IPS DF 4.7 (cell line): ENCODE measurements around the gene LRRC51.

Experiments used
- DNase-seq: peaks from one replicate; pipeline ENCODE4 v3.0.0-alpha.2; 2013; ENCODE audit warnings: low spot score; ENCODE audit errors: extremely low read depth

LRRC51 gene, protein sequence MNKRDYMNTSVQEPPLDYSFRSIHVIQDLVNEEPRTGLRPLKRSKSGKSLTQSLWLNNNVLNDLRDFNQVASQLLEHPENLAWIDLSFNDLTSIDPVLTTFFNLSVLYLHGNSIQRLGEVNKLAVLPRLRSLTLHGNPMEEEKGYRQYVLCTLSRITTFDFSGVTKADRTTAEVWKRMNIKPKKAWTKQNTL

DNA sequence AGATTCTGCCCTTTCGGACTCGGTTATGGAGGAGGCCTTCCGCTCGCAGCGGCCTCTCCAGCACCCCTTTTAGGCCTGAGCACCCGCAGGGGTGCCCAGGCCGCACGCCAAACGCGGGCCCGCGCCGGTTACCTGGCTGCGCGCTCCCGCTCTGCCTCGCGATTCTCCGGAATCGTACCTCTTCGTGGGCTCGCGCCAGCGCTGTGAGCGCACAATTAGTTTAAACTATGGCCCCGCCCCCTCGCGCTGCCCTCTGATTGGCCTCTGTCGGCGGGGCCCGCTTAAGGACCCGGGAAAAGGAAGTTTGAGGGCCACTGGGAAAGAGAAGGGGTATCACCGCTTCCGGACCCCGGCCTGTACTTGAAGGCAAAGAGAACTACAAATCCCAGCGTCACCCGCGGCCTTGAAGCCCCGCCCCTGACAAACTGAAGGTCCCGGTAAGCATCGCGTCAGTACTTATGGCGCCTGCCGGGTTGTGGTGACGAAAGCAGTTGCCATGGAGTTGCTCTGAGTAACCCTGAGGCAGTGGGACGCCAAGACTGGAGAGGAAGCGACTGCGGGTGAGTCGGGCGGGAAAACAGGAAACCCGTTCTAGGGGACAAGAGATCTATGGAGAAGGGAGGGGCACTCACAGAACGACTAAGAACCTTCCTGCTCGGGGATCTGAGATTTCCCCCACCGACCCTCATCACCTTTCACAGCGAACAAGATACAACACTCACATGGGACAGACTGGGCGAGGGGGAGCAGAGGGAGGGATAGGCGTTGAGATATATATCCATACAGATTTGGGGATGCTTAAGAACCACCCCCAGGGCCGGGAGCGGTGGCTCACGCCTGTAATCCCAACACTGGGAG, at the start of gene LRRC51, which contains the start of gene NUMA1:
LRRC51 (plus strand) TSS at position 525 of the 858 bp plus-strand sequence. CDS start 8,234 bp downstream, outside the sequence.
NUMA1 (minus strand) TSS at position 217 of the 858 bp plus-strand sequence. CDS start 44,599 bp downstream, outside the sequence.
- peak; percentile 99 for DNase-seq

DNA sequence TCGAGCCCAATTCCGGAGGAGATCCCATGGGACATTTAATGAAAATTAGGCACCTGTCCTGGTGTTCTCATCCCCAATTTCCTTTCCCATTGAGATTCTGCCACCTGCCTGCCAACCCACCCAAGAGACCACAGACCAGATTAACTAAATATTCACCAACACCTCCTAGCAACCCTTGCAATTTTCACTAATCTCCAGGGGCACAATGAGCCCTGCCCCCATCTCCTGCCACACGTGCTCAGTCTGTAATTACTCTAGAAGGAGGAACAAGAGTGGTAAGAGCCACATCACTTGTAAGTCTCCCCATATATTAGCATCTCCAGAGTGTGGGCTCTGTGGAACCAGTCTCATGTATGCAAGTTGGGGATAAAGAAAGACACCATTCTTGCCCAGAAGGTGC, 44.0 kb upstream of the LRRC51 start:
- DNase-seq = no peak

DNA sequence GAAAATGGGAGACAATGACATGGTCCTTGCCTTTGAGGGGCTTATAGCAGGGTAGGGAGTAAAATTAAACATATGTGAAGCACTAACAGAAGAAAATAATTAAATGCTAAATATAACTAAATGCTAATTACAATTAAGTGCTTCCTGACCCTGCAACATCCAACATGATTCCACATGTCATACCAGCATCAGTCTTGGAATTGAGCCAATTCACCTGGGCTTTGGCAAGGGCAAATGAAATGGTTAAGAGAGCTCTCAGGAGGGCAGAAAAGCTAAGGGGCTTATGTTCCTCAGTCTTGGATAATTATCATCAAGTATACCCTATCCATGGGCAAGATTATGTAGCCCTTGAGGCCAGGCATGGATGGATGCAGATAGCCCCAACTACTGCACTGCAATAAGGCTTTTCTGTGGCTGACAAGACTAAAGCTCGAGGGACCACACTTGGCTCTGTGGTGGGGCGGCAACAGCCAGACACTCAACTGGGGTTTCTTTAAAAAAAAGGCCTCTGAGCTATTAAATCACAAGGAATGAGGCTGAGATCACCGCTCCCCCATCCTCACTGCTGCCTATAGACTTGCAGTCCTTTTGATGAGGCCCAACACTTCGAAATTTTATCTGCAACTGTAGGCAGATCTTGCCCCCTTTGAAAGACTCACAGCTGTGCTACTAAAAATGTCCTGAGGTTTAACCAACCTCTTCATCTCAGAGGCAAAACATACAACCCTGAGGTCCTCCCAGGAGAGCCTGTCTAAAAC, 42.9 kb upstream of the LRRC51 start:
- no peak for DNase-seq

DNA sequence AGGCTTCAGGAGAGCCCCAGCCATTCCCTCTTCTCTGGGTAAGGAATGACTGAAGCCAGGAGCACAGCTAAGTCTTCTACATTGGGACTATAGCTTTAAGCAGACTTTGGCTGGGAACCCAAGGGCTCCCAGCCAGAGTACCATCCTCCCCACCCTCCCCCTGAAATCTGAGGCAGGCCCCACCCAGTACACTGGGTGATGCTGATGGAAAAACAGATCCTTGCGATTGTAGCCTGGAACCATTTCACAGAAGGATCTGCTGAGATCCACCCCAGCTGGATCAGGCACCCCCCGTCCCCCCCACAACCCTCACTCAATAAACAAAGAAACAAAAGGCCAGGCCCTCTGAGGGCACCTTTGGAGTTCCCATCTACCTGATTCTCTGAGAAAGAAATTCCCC, 42.2 kb upstream of the LRRC51 start:
- DNase-seq = no peak

DNA sequence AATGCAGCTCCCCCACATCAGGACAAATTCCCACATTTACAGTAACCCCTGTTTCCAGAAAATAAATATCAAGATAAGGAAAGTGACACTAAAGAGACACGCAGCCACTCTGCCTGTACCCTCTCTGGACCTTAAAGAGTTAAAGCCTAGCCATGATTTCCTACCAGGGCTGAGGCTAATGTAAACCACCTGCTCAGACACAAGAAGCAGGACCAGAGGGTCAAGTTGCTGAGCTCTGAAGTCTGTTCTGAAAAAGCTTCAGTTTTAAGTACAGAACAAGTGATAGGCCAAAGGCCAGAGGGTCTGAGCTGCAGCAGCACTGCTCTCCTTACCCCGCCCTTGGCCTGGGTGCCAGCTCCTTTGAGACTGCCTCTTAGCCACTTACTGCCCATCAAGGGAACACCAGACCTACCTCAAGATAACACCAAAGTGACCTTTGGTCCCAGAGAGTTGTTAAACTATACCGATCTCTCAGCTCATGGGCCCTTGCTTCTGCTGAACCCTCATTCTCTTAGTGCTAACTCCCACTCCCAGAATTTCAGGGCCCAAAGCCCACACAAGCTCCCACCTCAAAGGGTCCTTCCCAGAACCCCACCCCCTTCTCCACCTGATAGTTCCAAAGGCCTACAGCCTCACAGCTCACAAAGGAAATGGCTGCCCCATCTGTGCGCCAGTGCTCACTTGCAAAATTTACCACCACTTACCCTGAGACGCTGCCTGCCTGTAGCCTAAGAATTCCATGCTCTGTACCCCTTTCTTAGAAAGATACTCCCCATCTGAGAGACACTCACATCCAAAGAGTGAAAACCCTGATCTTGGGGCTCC, 41.4 kb upstream of the LRRC51 start:
- DNase-seq = no peak

DNA sequence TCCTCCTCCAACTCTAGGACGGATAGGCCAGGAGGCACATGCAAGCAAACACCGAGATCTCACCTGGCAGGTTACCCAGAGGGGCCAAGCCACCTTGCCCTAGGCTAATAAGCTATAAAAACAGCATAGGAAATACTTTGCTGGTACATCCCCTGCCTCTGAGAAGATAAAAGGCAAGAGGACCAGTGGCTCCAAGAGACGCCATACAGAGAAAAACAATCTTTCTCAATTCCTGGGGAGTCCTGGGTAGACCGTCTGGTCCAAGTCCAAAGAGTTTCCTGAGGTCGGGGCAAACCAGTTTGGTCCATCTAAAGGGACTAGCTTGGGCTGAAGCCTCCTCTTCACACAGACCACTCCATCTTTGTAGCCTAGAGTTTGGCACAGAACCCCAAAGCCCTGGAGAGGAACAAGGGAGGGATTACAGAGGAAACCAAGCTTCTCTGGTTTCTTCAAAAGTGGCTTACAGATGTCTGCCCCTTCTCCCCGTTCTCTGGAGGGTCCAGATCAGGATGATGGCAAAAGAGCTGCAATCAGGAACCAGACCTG, 40.7 kb upstream of the LRRC51 start:
- DNase-seq = no peak

DNA sequence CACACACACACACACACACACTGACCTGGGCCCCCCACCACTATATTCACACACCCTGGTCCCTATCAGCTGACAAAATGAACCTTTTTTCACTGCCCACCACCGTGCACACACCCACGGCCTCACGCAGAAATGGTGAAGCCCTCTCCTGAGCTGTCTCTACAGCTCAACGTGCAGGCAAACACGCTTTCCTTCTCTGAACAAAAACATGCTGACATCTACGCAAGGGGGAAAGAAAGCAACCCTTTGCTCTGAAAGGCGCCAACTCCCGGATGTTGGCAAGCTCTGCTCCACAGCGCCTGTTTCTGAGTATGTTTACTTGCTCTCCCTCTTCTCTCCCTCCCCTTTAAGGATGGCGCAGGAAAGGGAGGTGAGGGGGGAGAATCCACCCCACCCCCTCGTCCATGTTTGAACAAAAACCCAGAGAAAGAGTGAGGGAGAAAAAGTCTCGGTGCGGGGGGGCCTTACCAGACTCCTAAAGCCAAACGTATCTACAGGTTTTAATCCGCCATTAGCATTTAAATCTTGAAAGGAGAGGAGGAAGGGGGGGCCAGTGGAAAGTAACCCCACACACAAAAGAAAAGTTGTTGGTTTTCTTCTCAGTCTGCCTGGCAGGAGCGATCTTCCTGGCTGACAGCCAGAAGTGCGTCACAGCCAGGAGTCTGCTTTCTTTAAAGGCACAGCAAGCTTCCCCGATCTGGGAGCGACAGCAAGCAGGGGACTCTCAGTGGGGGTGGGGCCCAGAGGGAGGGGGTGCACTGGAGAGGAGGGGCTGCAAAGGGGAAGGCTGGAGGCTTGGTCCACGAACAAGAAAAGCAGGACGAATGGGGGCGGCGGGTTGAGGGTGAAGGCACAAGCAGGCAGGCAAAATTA, 39.9 kb upstream of the LRRC51 start:
- DNase-seq = no peak

DNA sequence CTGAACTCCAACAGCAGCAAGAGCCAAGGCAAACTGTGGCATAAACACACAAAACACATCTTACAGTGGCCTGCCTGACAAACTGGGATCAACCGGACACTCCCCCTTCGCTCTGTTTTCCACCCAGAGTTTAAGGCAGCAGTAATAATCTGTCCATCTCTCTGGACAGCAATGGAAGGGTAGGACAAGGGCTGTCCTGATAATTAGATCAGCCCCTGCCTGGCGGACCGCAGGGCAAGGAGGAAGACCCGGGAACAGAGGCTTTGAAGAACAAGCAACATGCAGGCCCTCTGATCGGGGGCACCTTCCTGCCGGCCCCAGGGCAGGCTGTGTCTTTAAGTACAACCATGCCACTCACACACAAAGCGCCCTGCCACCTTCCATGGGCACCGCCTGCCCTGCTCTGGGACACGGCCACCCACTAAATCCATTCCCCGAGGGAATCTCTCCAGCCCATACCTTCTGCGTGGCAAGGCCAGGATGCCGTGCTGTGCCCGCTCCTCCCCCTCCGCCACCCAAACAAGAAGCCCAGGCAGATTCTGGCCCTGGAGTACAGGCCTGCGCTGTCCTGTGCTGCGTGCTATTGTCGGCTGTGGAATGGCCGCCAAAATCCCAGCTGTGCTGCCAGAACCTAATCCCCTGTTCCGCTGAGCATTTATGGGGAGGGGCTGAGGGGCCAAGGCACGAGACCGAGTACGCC, 39.1 kb upstream of the LRRC51 start:
- no peak for DNase-seq

DNA sequence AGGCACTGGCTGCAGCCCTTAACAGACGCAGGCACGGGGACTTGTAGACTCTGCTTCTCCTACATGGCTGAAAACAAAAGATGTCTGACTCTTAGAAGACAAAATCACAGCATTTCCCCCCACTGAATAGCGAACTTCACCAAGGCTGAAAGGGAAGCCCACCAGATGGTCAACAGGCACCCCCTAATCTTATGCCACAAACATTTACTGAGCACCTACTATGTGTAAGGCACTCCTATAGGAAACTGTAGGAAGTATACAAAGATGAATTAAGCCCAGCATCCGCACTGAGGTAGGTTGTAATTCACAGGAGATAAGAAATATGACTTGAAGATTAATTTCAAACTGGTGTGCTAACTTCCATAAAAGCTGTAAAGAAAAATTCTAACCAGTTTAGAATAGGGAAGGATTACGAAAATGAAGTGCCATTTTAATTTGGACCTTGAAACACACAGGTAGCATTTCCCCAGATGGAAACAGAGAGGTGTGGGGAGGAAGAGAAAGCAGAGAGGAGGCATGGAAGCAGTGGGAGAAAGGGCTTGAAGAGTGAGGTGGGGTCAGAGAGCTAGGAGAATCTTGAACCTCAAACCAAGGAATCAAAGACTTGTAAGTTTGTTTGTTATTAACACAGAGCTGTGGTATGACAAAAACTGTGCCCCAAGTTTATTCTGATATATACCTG, 38.4 kb upstream of the LRRC51 start:
- no peak for DNase-seq

DNA sequence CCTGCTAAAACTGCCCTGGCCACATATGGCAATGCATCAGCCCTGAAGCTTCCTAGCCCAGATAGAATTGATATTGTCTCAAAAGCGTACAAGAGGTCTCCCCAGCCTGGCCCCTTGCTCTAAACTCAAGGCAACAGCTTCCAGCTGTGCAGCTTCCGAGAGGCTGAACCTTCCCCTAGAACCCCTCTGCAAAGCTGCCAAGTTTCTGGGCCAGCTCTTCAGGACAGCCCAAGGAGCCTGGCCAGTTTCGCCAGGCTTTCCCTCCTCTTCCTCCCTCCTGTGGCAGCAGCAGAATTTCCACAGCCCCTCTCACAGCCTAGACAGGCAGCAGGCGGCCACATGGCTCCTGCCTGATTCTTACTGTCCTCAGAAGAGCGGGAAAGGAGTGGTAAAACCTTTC, 34.8 kb upstream of the LRRC51 start:
- DNase-seq = no peak

DNA sequence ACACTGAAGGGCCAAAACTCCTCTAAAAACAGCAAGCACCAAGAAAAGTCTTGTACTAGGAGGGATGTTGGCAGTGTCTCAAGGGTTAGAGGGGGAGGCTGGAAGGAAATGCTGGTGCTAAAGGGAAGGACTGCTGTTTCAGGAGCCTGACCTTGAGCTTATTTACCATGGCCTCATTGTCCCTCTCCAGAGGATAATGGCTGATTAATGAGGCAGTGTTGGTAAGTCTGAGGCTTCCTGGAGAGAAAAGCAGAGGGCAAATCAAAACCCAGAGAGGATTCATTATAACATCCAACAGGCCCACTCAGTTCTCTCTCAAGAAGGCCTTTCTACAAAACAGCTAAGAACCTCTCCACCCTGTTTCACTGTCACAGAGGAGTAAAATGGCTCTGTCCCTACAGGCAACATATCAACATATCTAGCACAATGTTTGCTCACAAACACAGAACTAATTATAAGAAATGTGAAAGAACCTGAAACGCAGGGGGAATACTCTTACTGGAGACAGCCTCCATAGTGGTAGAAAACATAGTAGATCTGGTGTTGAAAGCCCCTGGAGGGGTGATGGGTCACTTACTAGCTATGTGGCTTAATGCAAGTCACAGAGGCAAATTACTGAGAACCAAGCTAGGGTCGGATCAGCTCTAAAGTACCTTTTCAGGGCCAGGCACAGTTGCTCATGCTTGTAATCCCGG, 31.7 kb upstream of the LRRC51 start:
- no peak for DNase-seq

DNA sequence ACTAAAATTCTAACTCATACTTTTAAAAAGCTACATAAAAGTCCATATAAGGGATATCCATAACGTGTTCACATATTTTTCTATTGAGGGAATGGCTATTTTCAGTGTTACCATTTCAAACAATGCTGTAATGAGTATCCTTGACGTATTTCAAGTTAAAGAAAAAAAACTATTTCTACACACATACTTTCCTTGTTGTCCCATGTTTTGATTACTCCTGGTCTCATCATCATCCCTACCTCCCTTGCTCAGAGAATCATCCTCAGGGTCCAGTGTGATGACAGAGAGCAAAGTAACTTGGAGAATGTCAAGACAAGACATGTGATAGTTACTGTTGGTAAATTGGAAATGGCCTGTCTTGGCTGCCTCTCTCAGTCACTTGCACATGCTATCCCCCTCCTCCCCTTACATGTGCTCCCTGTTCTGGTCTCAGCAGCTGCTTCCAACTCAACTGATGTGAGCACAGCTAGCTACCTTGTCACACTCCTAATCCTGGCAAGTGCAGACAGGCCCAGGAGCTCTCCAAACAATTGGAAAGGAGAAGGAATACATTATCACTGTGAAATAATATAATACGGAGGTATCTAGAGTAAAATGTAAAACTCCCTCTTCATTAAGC, 22.1 kb upstream of the LRRC51 start:
- no peak for DNase-seq

DNA sequence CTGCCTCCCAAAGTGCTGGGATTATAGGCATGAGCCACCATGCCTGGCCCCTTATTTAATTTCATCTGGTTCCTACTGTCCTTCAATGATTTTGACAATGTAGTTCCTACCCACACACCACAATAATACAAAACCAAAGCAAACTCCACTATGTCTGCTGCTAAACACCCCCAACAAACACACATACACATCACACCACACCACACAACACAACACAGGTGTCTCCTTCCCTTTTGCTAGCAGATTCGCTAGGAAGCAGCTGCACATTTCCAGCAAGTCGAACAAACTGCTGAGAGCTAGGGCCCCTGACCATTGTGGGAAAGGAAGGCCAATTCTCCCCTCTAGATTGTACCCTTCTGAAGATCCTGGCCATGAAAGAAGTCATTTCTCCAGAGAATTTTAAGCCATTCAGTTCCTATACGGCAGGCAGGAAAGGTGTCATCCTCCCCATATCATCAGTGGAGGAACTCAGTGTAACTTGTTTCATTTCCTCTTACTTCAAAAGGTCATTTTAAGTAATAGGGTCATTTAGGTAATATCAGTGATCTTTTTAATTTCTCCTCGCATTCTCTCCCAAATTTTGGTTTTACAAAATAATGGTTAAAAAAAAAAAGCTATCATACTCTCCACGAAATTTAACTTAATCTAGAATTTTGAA, 18.8 kb upstream of the LRRC51 start:
- no peak for DNase-seq

DNA sequence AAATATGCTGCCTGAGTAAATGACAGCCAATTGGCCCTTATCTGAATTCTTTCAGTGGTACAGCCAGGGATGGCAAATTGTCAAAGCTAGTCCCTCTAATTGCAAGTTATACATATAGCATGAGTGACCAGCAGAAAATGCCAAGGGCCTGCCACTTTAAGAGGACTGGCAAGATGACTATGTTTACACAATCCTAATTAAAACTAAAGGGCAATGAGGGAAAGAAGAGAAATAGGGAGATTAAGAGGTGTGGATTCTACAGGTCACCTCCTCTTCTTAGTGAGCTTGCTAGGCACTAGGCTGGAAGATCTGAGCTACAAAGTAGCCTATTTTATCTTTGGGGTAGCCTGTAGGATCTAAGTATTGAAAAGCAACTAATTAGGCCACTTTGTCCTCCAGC, 13.8 kb upstream of the LRRC51 start:
- DNase-seq = no peak

DNA sequence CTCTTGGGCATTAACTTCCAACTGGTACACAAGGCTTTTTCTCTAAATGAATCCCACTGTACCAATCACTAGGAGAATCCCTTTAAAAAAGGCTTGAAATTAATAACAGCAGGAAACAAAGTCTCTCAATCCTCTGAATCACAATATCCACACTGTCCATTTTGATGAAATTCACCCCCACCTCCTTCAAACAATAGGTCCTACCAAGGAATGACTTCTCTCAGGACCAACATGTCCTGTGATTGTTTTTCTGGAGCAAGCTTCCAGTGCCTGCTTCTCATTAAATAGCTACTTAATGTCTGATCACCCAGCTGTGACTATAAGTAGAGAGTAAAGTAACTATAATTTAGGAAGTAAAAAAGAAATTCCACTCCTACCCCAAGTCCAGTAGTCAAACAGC, 13.4 kb upstream of the LRRC51 start:
- DNase-seq = no peak

DNA sequence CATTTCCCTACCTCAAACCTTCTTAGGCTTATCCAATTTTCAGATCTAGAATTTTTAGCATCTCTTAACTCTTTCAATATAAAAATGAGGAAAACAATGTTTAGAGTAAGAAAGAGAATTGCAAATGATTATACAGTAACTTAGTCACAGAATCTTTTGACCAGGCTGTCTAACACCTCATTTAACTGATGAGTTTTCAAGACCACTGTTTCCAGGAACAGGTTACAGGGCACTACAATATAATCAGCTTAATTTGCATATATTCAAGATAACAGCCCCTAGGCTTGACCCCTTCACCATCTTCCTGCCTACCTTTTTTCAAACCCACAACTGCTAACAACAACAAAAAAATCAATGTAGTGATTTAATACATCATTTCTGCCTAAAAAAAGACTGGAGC, 13.0 kb upstream of the LRRC51 start:
- no peak for DNase-seq

DNA sequence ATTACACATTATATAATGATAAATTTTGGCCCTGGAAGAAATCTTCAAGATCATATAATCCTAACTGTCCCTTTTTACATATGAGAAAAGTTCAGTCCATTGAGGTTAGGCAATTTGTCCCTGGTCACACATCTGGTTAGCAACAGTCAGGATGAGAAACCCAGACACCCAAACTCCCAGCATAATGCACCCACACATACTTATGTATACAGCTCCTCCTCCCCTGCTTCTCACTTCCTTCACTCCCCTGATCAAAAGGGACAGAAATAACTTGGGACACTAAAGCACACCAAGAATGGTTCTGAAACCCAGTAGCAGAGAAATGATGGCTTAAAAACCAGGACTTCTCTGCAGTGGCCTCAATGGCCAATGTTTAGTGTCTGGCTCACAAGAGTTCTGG, 11.4 kb upstream of the LRRC51 start:
- DNase-seq = no peak
